Body of pancreas (tissue), 4 donors: ENCODE data around the gene TMEM212. TPM values are rescaled to one million over a fixed set of nuclear protein-coding genes. Genes with fewer than 3 reads are reported as not detected.

Experiments used
- ATAC-seq: fragments of 150-250 bp; one replicate; pipeline ENCODE4 v1.9.1; 2016
- DNase-seq, 4 donors: peaks; one replicate each; pipeline ENCODE4 v3.0.0-alpha.2; 2019
- H3K27ac ChIP-seq, 4 donors: fragments of 200-600 bp; sonication (generic); 1 replicate in 3 of 4; 2 replicates in 1 of 4; pipeline versions ENCODE4 v1.5.1 to v1.6.1; 2016 to 2019; ENCODE audit warnings: mild to moderate bottlenecking in 1 of 4, mixed read lengths in 1 of 4, moderate library complexity in 1 of 4
- H3K27me3 ChIP-seq, 2 donors: fragments of 200-600 bp; sonication (generic); one replicate each; pipeline ENCODE4 v1.6.0; 2016; ENCODE audit warnings: mild to moderate bottlenecking in 1 of 2
- H3K36me3 ChIP-seq, 2 donors: fragments of 200-600 bp; sonication (generic); replicated peaks in 1 of 2; 2 replicates each; pipeline ENCODE4 v1.5.1; 2016; ENCODE audit warnings: low read depth in 2 of 2; ENCODE audit not compliant: insufficient read depth in 1 of 2
- H3K4me1 ChIP-seq: fragments of 200-600 bp; sonication (generic); one replicate; pipeline ENCODE4 v1.6.0; 2016
- H3K4me3 ChIP-seq, 2 donors: fragments of 200-600 bp; sonication (generic); 1 replicate in 1 of 2; 2 replicates in 1 of 2; pipeline ENCODE4 v1.5.1; 2016 to 2019
- H3K9me3 ChIP-seq, 3 donors: fragments of 200-600 bp; sonication (generic); 1 replicate in 2 of 3; 2 replicates in 1 of 3; pipeline ENCODE4 v1.5.1; 2016
- POLR2A ChIP-seq, 3 donors: fragments of 450-650 bp; IDR thresholded peaks; one replicate each; pipeline ENCODE4 v1.6.1; 2016; ENCODE audit warnings: antibody characterized with exemption in 3 of 3, mild to moderate bottlenecking in 2 of 3
- WGBS, 2 donors: methylation state at CpG; one replicate each; pipeline ENCODE4 v1.1.5; 2017; 5-methylcytosine and 5-hydroxymethylcytosine counted together
- intact Hi-C: fragments of 100-400 bp; cut with DNase I; formaldehyde crosslinking; loops from one replicate; pipeline ENCODE4 v1.15.1; 2023
- total RNA-seq, 2 donors: library from RNA; depleted of rRNA; stranded (reverse); fragments of >200 nt; gene quantifications; one replicate each; pipeline ENCODE4 v1.1.0, GENCODE V29; 2016
- TF ChIP-seq, protein P1 (sequence below), 7 experiments: fragments of 450-650 bp in 4 of 7; fragments of 200-600 bp in 3 of 7; sonication (generic) in 3 of 7; IDR thresholded peaks; one replicate each; pipeline ENCODE4 v1.5.1; 2016 to 2019; ENCODE audit warnings: antibody characterized with exemption in 7 of 7

TMEM212 gene
- total RNA-seq, 2 donors from 2014 or later = not detected

DNA sequence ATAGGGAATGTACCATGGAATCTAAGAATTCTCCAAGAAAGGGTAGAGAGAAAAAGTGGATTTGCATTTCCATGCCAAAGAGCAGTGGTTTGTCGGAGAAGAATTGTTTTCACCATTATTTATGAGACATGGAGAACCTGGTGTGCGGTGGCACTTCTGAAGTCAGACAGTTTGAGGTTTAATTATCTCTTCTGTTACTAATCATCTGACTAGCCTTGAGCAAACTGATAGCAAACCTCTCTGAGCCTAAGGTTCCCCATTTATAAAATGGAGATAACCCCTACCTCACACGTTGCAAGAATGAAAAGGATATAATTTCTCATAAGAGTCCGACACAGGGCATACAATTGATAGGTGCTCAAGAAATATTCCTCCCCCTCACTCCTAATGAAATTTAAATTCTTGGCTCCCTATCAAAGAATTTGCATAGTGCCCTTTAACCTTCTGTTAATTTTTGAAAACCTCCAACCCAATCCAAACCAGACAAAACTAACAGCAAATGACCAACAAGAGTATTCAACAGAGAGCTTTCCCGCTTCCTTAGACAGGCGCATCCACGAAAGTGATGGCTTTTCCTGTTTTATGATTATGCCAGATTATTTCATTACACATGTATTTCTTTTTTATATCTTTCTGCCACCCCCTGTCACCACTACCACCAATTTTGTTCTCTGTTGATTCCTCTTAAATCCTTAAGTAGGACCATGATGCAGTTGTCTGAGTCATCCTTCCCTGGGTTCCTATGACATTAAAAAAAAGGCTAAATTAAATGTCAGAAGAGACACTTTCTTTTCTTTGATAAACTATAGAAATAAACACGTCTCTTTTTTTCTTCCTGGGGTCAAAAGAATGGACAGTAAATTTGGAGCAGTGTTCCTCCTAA lies 28.5 kb downstream of the TMEM212 start:
- Histone ChIP-seq H3K36me3 (no peaks in the 10 kb centered on the region), H3K4me3 (no peak overlapping the region), H3K27ac (no peak overlapping the region), H3K4me1 (peaks cover 18% of the 10 kb centered on the region), H3K9me3 (no peaks in the 10 kb centered on the region), H3K27me3 (no peaks in the 10 kb centered on the region)
- no peak for DNase-seq
- intact Hi-C loops = no loop called here
- WGBS, 2 donors = 81 to 84% methylated on average over 8 of the region's 8 CpGs
- no peak for TF ChIP-seq POLR2A (IDR thresholded peaks at IDR 0.05)
- TF ChIP-seq, protein P1, sequence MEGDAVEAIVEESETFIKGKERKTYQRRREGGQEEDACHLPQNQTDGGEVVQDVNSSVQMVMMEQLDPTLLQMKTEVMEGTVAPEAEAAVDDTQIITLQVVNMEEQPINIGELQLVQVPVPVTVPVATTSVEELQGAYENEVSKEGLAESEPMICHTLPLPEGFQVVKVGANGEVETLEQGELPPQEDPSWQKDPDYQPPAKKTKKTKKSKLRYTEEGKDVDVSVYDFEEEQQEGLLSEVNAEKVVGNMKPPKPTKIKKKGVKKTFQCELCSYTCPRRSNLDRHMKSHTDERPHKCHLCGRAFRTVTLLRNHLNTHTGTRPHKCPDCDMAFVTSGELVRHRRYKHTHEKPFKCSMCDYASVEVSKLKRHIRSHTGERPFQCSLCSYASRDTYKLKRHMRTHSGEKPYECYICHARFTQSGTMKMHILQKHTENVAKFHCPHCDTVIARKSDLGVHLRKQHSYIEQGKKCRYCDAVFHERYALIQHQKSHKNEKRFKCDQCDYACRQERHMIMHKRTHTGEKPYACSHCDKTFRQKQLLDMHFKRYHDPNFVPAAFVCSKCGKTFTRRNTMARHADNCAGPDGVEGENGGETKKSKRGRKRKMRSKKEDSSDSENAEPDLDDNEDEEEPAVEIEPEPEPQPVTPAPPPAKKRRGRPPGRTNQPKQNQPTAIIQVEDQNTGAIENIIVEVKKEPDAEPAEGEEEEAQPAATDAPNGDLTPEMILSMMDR (IDR thresholded peaks at IDR 0.05) = no peak
- ATAC-seq = no peak

DNA sequence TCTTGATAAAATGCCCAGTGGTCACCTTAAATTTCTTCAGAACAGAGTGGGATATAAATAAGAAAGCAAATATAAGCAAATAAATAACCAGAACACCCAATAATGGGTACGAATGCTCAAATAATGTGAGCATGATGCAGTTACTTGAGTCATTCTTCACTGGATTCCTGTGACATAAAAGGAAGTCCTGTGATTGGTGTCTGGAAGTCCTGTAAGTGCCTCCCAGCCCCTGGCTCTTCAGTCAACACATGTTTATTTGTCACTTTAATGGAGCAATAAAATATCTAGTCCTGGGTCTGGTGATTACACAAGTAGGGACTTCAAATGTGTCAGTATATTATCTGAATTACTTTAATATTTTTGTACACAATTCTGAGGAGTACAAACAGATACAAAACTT lies 30.4 kb downstream of the TMEM212 start:
- DNase-seq = no peak
- WGBS, 2 donors = 41 to 57% methylated on average over 1 of the region's 1 CpG
- H3K4me1 ChIP-seq = peaks cover 18% of the 10 kb centered on the region
- ATAC-seq = no peak
- TF ChIP-seq, protein P1 (IDR thresholded peaks at IDR 0.05) = no peak
- no peak for TF ChIP-seq POLR2A (IDR thresholded peaks at IDR 0.05)
- H3K9me3 ChIP-seq = no peaks in the 10 kb centered on the region
- peak overlapping the region in 1 of 4 donors; percentile 71 for H3K27ac ChIP-seq
- no peaks in the 10 kb centered on the region for H3K36me3 ChIP-seq
- H3K27me3 ChIP-seq = no peaks in the 10 kb centered on the region
- H3K4me3 ChIP-seq = no peak overlapping the region
- intact Hi-C loops = no loop called here

DNA sequence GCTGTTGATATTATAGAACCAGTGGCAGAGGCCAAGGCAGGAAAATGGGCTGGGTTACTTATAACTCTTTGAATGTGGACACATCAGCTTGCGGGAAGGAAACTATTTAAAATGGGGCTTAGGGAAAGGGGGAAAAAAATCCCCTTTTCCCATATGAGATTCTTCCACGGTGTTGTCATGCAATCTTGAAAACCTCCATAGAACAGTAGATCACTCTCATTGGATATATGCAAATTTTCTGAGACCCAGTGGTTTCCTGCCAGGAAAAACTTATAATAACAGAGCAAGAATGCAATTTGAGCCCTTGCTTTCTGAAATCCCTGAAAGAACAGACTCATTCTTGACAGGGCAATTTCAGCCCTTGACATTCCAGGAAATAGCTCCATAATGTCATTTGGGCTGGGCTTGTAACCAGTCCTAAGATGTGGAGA lies 31.1 kb downstream of the TMEM212 start:
- peak in 1 of 4 donors; percentile 41 for DNase-seq
- Histone ChIP-seq H3K27me3 (no peaks in the 10 kb centered on the region), H3K36me3 (no peaks in the 10 kb centered on the region), H3K4me3 (no peak overlapping the region), H3K4me1 (peaks cover 18% of the 10 kb centered on the region), H3K9me3 (no peaks in the 10 kb centered on the region), H3K27ac (peak overlapping the region in 3 of 4 donors; percentile 38 to 71 (median 57))
- 32 to 52% methylated on average over 2 of the region's 2 CpGs for WGBS, 2 donors
- intact Hi-C loops = no loop called here
- ATAC-seq = peak; percentile 75
- TF ChIP-seq, protein P1 (IDR thresholded peaks at IDR 0.05) = no peak
- TF ChIP-seq POLR2A (IDR thresholded peaks at IDR 0.05) = peak in 1 of 3 donors; percentile 20

DNA sequence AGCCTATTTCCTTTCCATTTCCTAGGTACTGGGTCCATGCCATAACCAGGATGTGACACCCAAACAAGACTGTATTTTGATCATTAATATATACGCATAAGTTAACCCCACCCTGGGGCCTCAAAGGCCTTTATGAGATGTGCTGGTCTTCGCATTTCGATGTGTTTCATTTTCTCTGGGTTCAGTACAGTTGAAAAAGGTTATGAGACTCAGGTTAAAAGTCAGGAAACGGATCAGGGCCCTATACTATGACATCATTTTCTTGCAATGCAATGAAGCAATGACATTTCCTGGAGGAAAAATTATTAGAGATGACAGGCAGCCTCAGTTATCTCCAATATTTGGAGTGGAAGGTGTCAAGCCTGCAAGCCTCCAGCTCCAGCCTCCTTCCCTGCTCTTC lies 31.7 kb downstream of the TMEM212 start:
- H3K27me3 ChIP-seq = no peaks in the 10 kb centered on the region
- intact Hi-C loops = no loop called here
- peak overlapping the region; percentile 33 to 60 (median 48) for H3K27ac ChIP-seq
- peaks cover 18% of the 10 kb centered on the region for H3K4me1 ChIP-seq
- no peaks in the 10 kb centered on the region for H3K9me3 ChIP-seq
- H3K36me3 ChIP-seq = no peaks in the 10 kb centered on the region
- WGBS, 2 donors = 77 to 90% methylated on average over 4 of the region's 4 CpGs
- H3K4me3 ChIP-seq = no peak overlapping the region
- TF ChIP-seq POLR2A (IDR thresholded peaks at IDR 0.05) = no peak
- no peak for DNase-seq
- no peak for ATAC-seq

DNA sequence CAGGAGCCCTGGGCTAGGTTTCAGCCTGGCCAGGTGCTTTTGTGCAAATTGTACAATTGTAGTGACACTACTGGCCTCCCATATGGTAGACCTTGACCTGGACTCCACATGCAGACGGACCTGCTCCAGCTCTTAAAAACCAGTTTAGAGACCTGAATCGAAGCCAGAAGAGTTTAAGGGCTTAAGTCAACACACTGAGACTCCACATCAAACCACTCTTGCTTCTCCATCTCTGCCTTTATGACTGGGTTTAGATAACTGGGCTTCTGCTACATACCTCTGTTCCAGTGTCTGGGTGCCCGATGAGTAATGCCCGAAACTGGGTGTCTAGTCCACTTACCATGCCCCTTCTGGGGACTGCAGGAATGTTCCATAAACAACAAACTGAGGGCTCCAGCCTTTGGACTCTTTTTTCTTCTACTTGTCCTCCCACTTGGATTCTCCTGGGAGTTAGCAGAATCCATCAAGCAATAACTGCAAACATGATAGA lies 32.8 kb downstream of the TMEM212 start:
- ATAC-seq (no peak), DNase-seq (no peak)
- Histone ChIP-seq H3K27ac (no peak overlapping the region), H3K4me3 (no peak overlapping the region), H3K27me3 (no peaks in the 10 kb centered on the region), H3K9me3 (no peaks in the 10 kb centered on the region), H3K4me1 (peaks cover 18% of the 10 kb centered on the region), H3K36me3 (no peaks in the 10 kb centered on the region)
- TF ChIP-seq POLR2A (IDR thresholded peaks at IDR 0.05) = no peak
- TF ChIP-seq, protein P1 (IDR thresholded peaks at IDR 0.05) = no peak
- 53 to 71% methylated on average over 4 of the region's 4 CpGs for WGBS, 2 donors
- intact Hi-C loops = no loop called here
